MM.1S (cell line): Measurements from ENCODE around the gene ITGA6.

Experiments
- CTCF ChIP-seq: fragments of 300-600 bp; sonication (generic); IDR thresholded peaks from 2 replicates; pipeline ENCODE4 v1.5.1; 2016; ENCODE audit warnings: antibody characterized with exemption, low read length, mixed read lengths
- EZH2 ChIP-seq: fragments of 300-600 bp; sonication (generic); optimal IDR thresholded peaks from 2 replicates; pipeline ENCODE3; 2017; ENCODE audit warnings: low read depth, mild to moderate bottlenecking, antibody characterized with exemption, low read length, mixed read lengths

DNA sequence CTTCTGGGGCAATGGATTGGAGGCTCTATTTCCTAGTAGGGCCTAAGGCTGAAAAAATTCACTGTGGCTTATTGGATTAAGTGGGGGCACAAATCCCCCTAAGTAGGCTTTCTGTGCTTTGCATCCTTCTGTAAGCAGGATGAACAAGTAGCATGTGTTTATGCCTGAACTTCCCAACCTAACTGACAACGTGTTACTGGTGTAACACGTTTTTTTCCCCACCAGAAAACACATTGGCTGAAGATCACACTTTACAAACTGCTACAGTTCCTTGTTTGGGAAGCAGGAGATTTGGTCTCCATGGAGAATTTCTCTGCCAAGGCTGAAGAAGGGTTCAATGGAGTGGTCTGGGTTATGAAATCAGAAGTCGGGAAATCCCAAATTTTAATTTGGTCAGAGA is 7.2 kb upstream of the ITGA6 start:
- no peak for TF ChIP-seq EZH2
- TF ChIP-seq CTCF = no peak
